ENCODE data around the gene OR10A2. TPM values are rescaled to one million over a fixed set of nuclear protein-coding genes. Genes with fewer than 3 reads are reported as not detected.

Gene OR10A2
- total RNA-seq, 1 donor from 2014 or later, result not detected

- Histone ChIP-seq H3K36me3 (no peaks in the 10 kb centered on the region), H3K4me3 (no peak overlapping the region), H3K27me3 (ENCODE audit: low read depth) (no peaks in the 10 kb centered on the region), H3K27ac (replicated peaks) (no peak overlapping the region), H3K9me3 (replicated peaks) (peaks cover 18% of the 10 kb centered on the region), H3K4me1 (no peaks in the 10 kb centered on the region)
- intact Hi-C loops (cut with micrococcal nuclease), result no loop called here
- DNase-seq, result no peak
- TF ChIP-seq, protein P1, sequence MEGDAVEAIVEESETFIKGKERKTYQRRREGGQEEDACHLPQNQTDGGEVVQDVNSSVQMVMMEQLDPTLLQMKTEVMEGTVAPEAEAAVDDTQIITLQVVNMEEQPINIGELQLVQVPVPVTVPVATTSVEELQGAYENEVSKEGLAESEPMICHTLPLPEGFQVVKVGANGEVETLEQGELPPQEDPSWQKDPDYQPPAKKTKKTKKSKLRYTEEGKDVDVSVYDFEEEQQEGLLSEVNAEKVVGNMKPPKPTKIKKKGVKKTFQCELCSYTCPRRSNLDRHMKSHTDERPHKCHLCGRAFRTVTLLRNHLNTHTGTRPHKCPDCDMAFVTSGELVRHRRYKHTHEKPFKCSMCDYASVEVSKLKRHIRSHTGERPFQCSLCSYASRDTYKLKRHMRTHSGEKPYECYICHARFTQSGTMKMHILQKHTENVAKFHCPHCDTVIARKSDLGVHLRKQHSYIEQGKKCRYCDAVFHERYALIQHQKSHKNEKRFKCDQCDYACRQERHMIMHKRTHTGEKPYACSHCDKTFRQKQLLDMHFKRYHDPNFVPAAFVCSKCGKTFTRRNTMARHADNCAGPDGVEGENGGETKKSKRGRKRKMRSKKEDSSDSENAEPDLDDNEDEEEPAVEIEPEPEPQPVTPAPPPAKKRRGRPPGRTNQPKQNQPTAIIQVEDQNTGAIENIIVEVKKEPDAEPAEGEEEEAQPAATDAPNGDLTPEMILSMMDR (IDR thresholded peaks at IDR 0.05; ENCODE audit: borderline replicate concordance), result no peak
Observed at GRCh38 chr11:6856871-6857270, 6.0 kb upstream of the OR10A2 start.

GRCh38 chr11:6864438-6864837 lies 1.6 kb downstream of the OR10A2 start:
- intact Hi-C loops (cut with micrococcal nuclease), result no loop called here
- no peaks in the 10 kb centered on the region for H3K27me3 ChIP-seq (ENCODE audit: low read depth)
- H3K36me3 ChIP-seq, result no peaks in the 10 kb centered on the region
- TF ChIP-seq, protein P1 (IDR thresholded peaks at IDR 0.05; ENCODE audit: borderline replicate concordance), result no peak
- no peak overlapping the region for H3K4me3 ChIP-seq
- H3K4me1 ChIP-seq, result no peaks in the 10 kb centered on the region
- no peak overlapping the region for H3K27ac ChIP-seq (replicated peaks)
- H3K9me3 ChIP-seq (replicated peaks), result no peaks in the 10 kb centered on the region
- no peak for DNase-seq

- intact Hi-C loops (cut with micrococcal nuclease), result no loop called here
- Histone ChIP-seq H3K9me3 (replicated peaks) (no peaks in the 10 kb centered on the region), H3K4me1 (no peaks in the 10 kb centered on the region), H3K27me3 (ENCODE audit: low read depth) (no peaks in the 10 kb centered on the region), H3K4me3 (no peak overlapping the region), H3K36me3 (no peaks in the 10 kb centered on the region), H3K27ac (replicated peaks) (no peak overlapping the region)
- no peak for DNase-seq
- TF ChIP-seq, protein P1 (IDR thresholded peaks at IDR 0.05; ENCODE audit: borderline replicate concordance), result no peak
Observed at GRCh38 chr11:6871278-6871677, 8.4 kb downstream of the OR10A2 start.

- TF ChIP-seq, protein P1 (IDR thresholded peaks at IDR 0.05; ENCODE audit: borderline replicate concordance), result no peak
- intact Hi-C loops (cut with micrococcal nuclease), result no loop called here
- H3K4me1 ChIP-seq, result no peaks in the 10 kb centered on the region
- DNase-seq, result no peak
- H3K27me3 ChIP-seq (ENCODE audit: low read depth), result no peaks in the 10 kb centered on the region
- no peak overlapping the region for H3K27ac ChIP-seq (replicated peaks)
- no peak overlapping the region for H3K4me3 ChIP-seq
- no peaks in the 10 kb centered on the region for H3K9me3 ChIP-seq (replicated peaks)
- H3K36me3 ChIP-seq, result no peaks in the 10 kb centered on the region
Observed at GRCh38 chr11:6875761-6876160, 12.9 kb downstream of the OR10A2 start.

GRCh38 chr11:6876325-6876724 lies 13.5 kb downstream of the OR10A2 start, which contains the start of gene OR10A4:
TSS of gene OR10A4 (plus strand) at chr11:6876625. CDS start at chr11:6876648, 23 bp downstream.
- no peaks in the 10 kb centered on the region for H3K36me3 ChIP-seq
- no peak for DNase-seq
- H3K27ac ChIP-seq (replicated peaks), result no peak within 1 kb of the TSS
- H3K9me3 ChIP-seq (replicated peaks), result no peaks in the 10 kb centered on the region
- H3K4me3 ChIP-seq, result no peak within 1 kb of the TSS
- TF ChIP-seq, protein P1 (IDR thresholded peaks at IDR 0.05; ENCODE audit: borderline replicate concordance), result no peak
- H3K27me3 ChIP-seq (ENCODE audit: low read depth), result no peaks in the 10 kb centered on the region
- H3K4me1 ChIP-seq, result no peaks in the 10 kb centered on the region
- intact Hi-C loops (cut with micrococcal nuclease), result no loop called here

- Histone ChIP-seq H3K4me1 (no peaks in the 10 kb centered on the region), H3K4me3 (no peak overlapping the region), H3K27ac (replicated peaks) (no peak overlapping the region), H3K36me3 (no peaks in the 10 kb centered on the region), H3K9me3 (replicated peaks) (no peaks in the 10 kb centered on the region), H3K27me3 (ENCODE audit: low read depth) (no peaks in the 10 kb centered on the region)
- intact Hi-C loops (cut with micrococcal nuclease), result no loop called here
- TF ChIP-seq, protein P1 (IDR thresholded peaks at IDR 0.05; ENCODE audit: borderline replicate concordance), result no peak
- DNase-seq, result no peak
Observed at GRCh38 chr11:6876914-6877313, 14.1 kb downstream of the OR10A2 start.

All from left ventricle myocardium inferior (tissue), 1 donor.